ENCODE results near the gene NCOA7. TPM values are rescaled to one million over a fixed set of nuclear protein-coding genes. Genes with fewer than 3 reads are reported as not detected.

The NCOA7 gene
- total and polyA plus RNA-seq, 2 of the 8 experiments (the other 6 are each of a cell fraction or from before 2014, with no cell fraction given) = 2.6 to 10.7 TPM

- no peaks in the 10 kb centered on the region for H3K36me3 ChIP-seq (ENCODE audit: control insufficient read depth in 2 of 4, insufficient read depth in 4 of 4, low read length in 3 of 4)
- CTCF ChIA-PET (ENCODE audit: partially characterized antibody) = interaction anchor here (0.7 to 3.7 kb wide), 8 partner anchors 11 to 50 kb away, joined by 3 to 13 read pairs (median 4); no protein-coding TSS in a partner anchor
- FAIRE-seq = no peak
- TF ChIP-seq TAF1 (IDR thresholded peaks at IDR 0.05; ENCODE audit: low read depth, low read length) (no peak), BCL11A (IDR thresholded peaks at IDR 0.05; ENCODE audit: low read depth in 2 of 2, low read length in 2 of 2) (no peak), ATF3 (IDR thresholded peaks at IDR 0.05; ENCODE audit: insufficient read depth, low read depth, low read length) (no peak), RBBP5 (IDR thresholded peaks at IDR 0.05; ENCODE audit: borderline replicate concordance, low read depth, low read length) (no peak), CREB1 (IDR thresholded peaks at IDR 0.05) (no peak), CHD1 (IDR thresholded peaks at IDR 0.05; ENCODE audit: low read depth, low read length) (no peak), RNF2 (IDR thresholded peaks at IDR 0.05; ENCODE audit: borderline replicate concordance, low read depth, low read length, missing control alignments, poor library complexity, severe bottlenecking) (no peak), YY1 (IDR thresholded peaks at IDR 0.05; ENCODE audit: low read depth, low read length) (no peak), EZH2 (IDR thresholded peaks at IDR 0.05; ENCODE audit: low read depth, low read length, severe bottlenecking) (no peak), BACH1 (IDR thresholded peaks at IDR 0.05; ENCODE audit: low read length) (no peak), HDAC2 (IDR thresholded peaks at IDR 0.05; ENCODE audit: borderline replicate concordance in 1 of 2, low read depth in 2 of 2, low read length in 2 of 2) (no peak), TAF7 (optimal IDR thresholded peaks at IDR 0.05; ENCODE audit: borderline replicate concordance, low read depth, low read length) (no peak), PHF8 (conservative IDR thresholded peaks at IDR 0.05; ENCODE audit: low read depth, low read length) (no peak), KDM4A (IDR thresholded peaks at IDR 0.05; ENCODE audit: low read depth, low read length, severe bottlenecking) (no peak)
These were observed 149.0 kb downstream of the NCOA7 start for GRCh38 chr6:125939791-125940190.

More at GRCh38 chr6:125939791-125940190, 149.0 kb downstream of the NCOA7 start:
- Histone ChIP-seq H3K9me3 (ENCODE audit: insufficient read depth in 2 of 2, low read depth in 1 of 2, low read length in 1 of 2) (no peaks in the 10 kb centered on the region), H3K4me2 (ENCODE audit: insufficient read depth in 1 of 2, low read depth in 2 of 2, low read length in 2 of 2) (no peak overlapping the region), H2BK5ac (ENCODE audit: low read depth, low read length) (no peak overlapping the region), H3K27me3 (replicated peaks in 1 of 4; ENCODE audit: control insufficient read depth in 3 of 4, extremely low read depth in 1 of 4, insufficient read depth in 3 of 4, low read length in 3 of 4) (no peaks in the 10 kb centered on the region; a peak in 2 of 7 replicates), H2BK12ac (ENCODE audit: low read depth, low read length) (no peak overlapping the region), H4K91ac (replicated peaks; ENCODE audit: insufficient read length, low read length) (no peak overlapping the region), H3K27ac (ENCODE audit: low read depth, low read length) (no peak overlapping the region), H3K4me3 (ENCODE audit: extremely low read depth in 1 of 4, insufficient read depth in 2 of 4, low read depth in 3 of 4, low read length in 4 of 4) (no peak overlapping the region), H4K5ac (ENCODE audit: insufficient read length, low read depth, low read length) (no peak overlapping the region), H3K18ac (ENCODE audit: extremely low read depth, low read length) (no peak overlapping the region), H3K4ac (replicated peaks; ENCODE audit: insufficient read length, low read depth, low read length) (no peak overlapping the region), H3K4me1 (replicated peaks in 1 of 4; ENCODE audit: control insufficient read depth in 3 of 4, insufficient read depth in 4 of 4, low read length in 3 of 4) (no peaks in the 10 kb centered on the region), H3K79me1 (ENCODE audit: low read depth, low read length) (no peaks in the 10 kb centered on the region), H3K79me2 (ENCODE audit: control insufficient read depth in 1 of 2, insufficient read depth in 2 of 2, low read length in 2 of 2) (no peaks in the 10 kb centered on the region), H3K23me2 (ENCODE audit: low read depth, low read length) (no peaks in the 10 kb centered on the region), H2AK5ac (ENCODE audit: low read depth, low read length) (no peak overlapping the region), H3K14ac (ENCODE audit: insufficient read length) (no peak overlapping the region), H2BK15ac (ENCODE audit: low read length) (no peak overlapping the region), H2BK20ac (ENCODE audit: low read length) (no peak overlapping the region), H3K23ac (ENCODE audit: insufficient read length) (no peak overlapping the region), H3K56ac (replicated peaks; ENCODE audit: insufficient read length, low read depth, low read length) (no peak overlapping the region), H4K20me1 (replicated peaks in 1 of 2; ENCODE audit: control insufficient read depth in 1 of 2, insufficient read depth in 2 of 2, low read length in 2 of 2) (no peaks in the 10 kb centered on the region), H2BK120ac (replicated peaks; ENCODE audit: low read depth, low read length) (no peak overlapping the region), H3K9ac (replicated peaks in 1 of 4; ENCODE audit: extremely low read depth in 1 of 4, low read depth in 3 of 4, low read length in 3 of 4) (no peak overlapping the region), H4K8ac (ENCODE audit: extremely low read depth, insufficient read depth, low read length) (no peak overlapping the region), H2AFZ (ENCODE audit: low read length) (no peak overlapping the region)
- no peak for DNase-seq (ENCODE audit: low read depth in 1 of 2, low spot score in 2 of 2)
- WGBS, 2 experiments (ENCODE audit: extremely low coverage in 1 of 2, insufficient coverage in 1 of 2, insufficient read length in 1 of 2, insufficient replicate concordance in 2 of 2, low coverage in 1 of 2, low lambda C conversion rate in 2 of 2, missing lambda C conversion rate in 1 of 2) = 86% methylated on average over 2 of the region's 2 CpGs; no CpG with 5 or more reads in 1 of the 2 experiments
- POLR2A ChIA-PET (ENCODE audit: partially characterized antibody) = no interaction called here
